ENCODE data around the gene STYX. TPM values are rescaled to one million over a fixed set of nuclear protein-coding genes. Genes with fewer than 3 reads are reported as not detected.

Gene STYX
- total RNA-seq, 1 experiment from 2014 or later = 22.8 TPM

DNA sequence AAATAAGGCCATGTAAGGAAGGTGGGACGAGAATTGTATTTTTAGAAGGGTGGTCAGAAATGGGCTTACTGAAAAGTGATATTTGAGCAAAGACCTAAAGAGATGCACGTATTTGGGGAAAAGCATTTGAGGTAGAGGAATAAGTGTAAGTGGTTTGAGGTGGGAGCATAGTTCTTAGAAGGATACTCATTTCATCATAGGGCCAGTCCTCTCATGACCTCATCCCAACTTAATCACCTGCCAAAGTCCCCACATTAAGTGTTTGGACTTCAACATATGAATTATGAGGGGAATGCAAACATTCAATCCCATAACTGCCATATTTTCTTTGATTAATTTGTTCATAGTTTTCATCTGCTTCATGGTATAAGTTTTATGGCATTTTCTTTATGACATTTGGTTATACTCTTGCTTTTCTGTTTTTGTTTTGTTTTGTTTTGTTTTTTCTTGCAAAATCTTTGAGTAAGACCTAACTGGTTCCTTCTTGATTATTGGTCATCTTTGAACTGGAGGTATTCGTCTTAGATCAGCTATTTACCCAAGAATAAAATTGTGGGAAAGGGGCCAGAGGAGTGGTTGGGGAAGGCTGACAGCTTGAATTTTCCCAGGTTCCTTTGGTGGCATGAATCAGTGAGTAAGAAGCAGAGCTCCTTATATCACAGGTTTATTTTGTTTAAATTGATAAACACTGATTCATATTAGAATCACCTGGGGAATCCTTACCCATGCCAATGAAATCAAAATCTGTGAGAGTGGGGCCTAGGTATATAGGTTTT lies 37.3 kb downstream of the STYX start (continued):
- TF ChIP-seq ZNF532 (CRISPR knock-in tag; IDR thresholded peaks at IDR 0.05; ENCODE audit: borderline replicate concordance) = no peak
- TF ChIP-seq NFATC4 (CRISPR knock-in tag; IDR thresholded peaks at IDR 0.05) = no peak
- no peak for TF ChIP-seq TP53 (CRISPR knock-in tag; IDR thresholded peaks at IDR 0.05)
- no peak for TF ChIP-seq ATF2 (CRISPR knock-in tag; IDR thresholded peaks at IDR 0.05; ENCODE audit: borderline replicate concordance, low read depth)
- TF ChIP-seq, protein P1, sequence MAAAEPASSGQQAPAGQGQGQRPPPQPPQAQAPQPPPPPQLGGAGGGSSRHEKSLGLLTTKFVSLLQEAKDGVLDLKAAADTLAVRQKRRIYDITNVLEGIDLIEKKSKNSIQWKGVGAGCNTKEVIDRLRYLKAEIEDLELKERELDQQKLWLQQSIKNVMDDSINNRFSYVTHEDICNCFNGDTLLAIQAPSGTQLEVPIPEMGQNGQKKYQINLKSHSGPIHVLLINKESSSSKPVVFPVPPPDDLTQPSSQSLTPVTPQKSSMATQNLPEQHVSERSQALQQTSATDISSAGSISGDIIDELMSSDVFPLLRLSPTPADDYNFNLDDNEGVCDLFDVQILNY (CRISPR knock-in tag; IDR thresholded peaks at IDR 0.05) = no peak
- no peak for TF ChIP-seq RORB (CRISPR knock-in tag; IDR thresholded peaks at IDR 0.05)

- TF ChIP-seq MYBL2 (CRISPR knock-in tag; IDR thresholded peaks at IDR 0.05) = no peak
- TF ChIP-seq ZNF416 (CRISPR knock-in tag; IDR thresholded peaks at IDR 0.05) = no peak
- no peak for TF ChIP-seq ZNF396 (CRISPR knock-in tag; IDR thresholded peaks at IDR 0.05; ENCODE audit: borderline replicate concordance)
- TF ChIP-seq, protein P2, sequence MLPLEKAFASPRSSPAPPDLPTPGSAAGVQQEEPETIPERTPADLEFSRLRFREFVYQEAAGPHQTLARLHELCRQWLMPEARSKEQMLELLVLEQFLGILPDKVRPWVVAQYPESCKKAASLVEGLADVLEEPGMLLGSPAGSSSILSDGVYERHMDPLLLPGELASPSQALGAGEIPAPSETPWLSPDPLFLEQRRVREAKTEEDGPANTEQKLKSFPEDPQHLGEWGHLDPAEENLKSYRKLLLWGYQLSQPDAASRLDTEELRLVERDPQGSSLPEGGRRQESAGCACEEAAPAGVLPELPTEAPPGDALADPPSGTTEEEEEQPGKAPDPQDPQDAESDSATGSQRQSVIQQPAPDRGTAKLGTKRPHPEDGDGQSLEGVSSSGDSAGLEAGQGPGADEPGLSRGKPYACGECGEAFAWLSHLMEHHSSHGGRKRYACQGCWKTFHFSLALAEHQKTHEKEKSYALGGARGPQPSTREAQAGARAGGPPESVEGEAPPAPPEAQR (CRISPR knock-in tag; IDR thresholded peaks at IDR 0.05) = no peak
- TF ChIP-seq AFF4 (CRISPR knock-in tag; IDR thresholded peaks at IDR 0.05; ENCODE audit: borderline replicate concordance) = no peak
- TF ChIP-seq, protein P3, sequence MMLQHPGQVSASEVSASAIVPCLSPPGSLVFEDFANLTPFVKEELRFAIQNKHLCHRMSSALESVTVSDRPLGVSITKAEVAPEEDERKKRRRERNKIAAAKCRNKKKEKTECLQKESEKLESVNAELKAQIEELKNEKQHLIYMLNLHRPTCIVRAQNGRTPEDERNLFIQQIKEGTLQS (CRISPR knock-in tag; conservative IDR thresholded peaks at IDR 0.05) = no peak
- no peak for TF ChIP-seq CTCF (IDR thresholded peaks at IDR 0.05)
- no peak for TF ChIP-seq TP53 (CRISPR knock-in tag; IDR thresholded peaks at IDR 0.05)
- TF ChIP-seq, protein P4, sequence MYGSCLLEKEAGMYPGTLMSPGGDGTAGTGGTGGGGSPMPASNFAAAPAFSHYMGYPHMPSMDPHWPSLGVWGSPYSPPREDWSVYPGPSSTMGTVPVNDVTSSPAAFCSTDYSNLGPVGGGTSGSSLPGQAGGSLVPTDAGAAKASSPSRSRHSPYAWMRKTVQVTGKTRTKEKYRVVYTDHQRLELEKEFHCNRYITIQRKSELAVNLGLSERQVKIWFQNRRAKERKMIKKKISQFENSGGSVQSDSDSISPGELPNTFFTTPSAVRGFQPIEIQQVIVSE (CRISPR knock-in tag; IDR thresholded peaks at IDR 0.05; ENCODE audit: borderline replicate concordance) = no peak
- no peak for ATAC-seq
- ChIA-PET POLR2A (no interaction called here), CTCF (no interaction called here)
- Mint-ChIP-seq H3K36me3 (peaks cover 18% of the 10 kb centered on the region), H3K27ac (no peak overlapping the region), H3K27me3 (ENCODE audit: low read depth) (no peaks in the 10 kb centered on the region), H3K4me1 (no peaks in the 10 kb centered on the region), H3K4me3 (no peak overlapping the region), H3K9me3 (no peaks in the 10 kb centered on the region)
- no peak for DNase-seq (ENCODE audit: low spot score)
These were observed 39.9 kb downstream of the STYX start for GRCh38 chr14:52769887-52770286.
